Body of pancreas (tissue), 4 donors: ENCODE data around the gene POLD1.

ENCODE experiments used
- CTCF ChIP-seq, 7 experiments: fragments of 450-650 bp in 4 of 7; fragments of 200-600 bp in 3 of 7; sonication (generic) in 3 of 7; IDR thresholded peaks; one replicate each; pipeline ENCODE4 v1.5.1; 2016 to 2019; ENCODE audit warnings: antibody characterized with exemption in 7 of 7
- POLR2A ChIP-seq, 3 donors: fragments of 450-650 bp; IDR thresholded peaks; one replicate each; pipeline ENCODE4 v1.6.1; 2016; ENCODE audit warnings: antibody characterized with exemption in 3 of 3, mild to moderate bottlenecking in 2 of 3

GRCh38 chr19:50410109-50410508 is 26.0 kb downstream of the POLD1 start:
- TF ChIP-seq POLR2A (IDR thresholded peaks at IDR 0.05) = no peak
- TF ChIP-seq CTCF (IDR thresholded peaks at IDR 0.05) = no peak
